Measurements from ENCODE around the gene TEX54.
A peak's percentile ranks its signal among the peaks of the same experiment; 100 is the strongest.
"Not testable (repeated sequence)": the region's sequence is repeated elsewhere in the genome, so short reads cannot be mapped to it uniquely, and the experiment has no call there.

TEX54 gene

DNA sequence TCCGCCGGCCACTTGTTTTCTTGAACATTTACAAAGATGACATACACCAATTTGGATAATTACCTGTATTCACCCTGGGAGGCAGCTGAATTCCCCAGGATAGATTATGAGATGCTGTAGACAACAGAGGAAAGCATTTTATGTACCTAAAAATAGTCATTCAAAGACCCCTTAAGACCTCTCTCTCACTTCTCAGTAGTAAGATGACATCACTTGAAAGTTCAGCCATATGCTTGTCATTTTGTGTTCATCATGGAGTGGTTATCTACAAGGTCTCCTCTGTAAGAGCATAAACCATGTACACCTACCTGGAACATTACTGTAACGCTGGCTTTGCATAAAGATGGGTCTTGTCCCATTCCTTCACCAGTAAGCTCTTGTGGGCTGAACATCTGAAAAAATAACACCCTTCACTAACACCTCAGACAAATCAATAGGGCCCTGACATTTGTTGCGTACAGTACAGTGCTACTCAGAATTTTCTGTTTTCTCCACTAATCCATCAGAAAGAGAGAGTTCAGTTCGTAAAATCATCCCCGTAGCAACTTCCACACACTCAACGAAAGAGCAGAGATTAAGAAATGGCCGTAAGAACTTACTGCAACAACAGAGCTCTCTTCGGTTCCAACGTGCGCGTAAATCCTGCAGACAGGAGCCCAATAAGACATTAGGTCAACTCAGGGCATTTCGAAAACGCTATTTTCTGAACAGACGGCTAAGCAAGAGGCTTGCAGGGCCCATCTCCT is 22.4 kb upstream of the TEX54 start:
- DNase-seq, result no peak

DNA sequence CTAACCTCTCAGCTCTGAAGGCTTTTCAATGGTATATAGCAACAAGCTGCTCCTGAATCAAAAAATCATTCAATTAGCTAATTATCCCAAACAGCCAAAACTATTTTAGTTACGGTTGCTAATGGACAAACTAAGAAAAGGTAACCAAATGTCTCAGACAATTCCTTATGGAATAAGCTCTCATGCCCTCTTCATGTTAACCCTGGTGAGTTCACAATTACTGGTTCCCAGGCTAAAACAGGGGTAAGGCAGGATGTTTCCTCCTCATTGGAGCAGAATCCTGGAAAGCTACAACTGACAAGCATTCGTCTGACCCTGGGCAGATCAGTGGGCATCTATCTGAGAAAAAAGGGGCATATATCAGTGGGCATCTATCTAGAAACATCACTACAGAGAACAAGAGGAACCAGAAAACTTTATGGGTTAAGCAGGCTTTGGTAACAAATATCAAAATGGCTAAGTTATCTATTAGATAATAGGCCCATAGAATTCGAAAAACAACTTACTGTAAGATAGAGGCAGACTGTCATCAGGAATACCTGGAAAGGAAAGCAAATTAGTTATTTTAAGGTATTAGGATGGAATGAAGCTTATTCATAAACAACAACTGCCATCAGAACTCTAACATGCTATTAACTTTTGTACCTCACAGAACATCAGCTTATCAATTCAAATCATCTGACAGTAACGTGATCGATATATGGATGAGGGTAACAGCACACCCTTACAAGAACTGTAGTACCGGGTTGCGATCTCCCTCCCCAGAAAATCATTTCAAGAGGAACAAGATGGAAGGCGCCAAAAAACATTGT is 21.6 kb upstream of the TEX54 start:
- DNase-seq, result no peak

DNA sequence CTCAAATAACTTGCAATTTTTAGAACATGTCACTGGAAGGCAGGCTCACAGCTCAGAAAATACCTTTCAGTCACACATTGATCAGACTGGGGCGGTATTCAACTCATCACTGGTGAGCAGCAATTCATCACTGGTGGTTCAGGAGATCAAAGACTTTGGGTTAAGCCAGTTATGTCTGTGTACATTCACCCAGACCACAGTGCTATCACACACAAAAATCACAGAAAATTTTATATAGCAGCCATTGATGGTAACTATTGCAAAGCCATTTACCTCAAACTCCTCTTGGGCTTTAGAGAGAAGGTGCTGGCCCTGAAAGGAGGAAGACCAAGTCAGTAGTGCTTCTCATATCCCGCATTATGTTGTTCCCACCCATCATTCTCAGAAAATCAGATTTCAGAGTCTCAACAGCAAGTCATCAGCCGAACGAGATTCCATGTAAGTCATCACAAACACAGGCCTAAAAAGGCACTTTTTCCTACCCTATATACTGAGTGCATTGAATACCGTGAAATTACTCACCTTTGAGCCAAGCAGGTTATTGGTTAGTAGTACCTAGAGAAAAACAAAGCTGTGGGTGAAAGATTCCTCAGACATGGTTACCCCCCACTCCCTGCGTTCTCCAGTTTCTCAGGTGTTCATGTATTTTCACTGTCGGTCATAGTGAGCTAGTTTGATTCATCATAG is 20.8 kb upstream of the TEX54 start:
- DNase-seq, result peak; percentile 35

DNA sequence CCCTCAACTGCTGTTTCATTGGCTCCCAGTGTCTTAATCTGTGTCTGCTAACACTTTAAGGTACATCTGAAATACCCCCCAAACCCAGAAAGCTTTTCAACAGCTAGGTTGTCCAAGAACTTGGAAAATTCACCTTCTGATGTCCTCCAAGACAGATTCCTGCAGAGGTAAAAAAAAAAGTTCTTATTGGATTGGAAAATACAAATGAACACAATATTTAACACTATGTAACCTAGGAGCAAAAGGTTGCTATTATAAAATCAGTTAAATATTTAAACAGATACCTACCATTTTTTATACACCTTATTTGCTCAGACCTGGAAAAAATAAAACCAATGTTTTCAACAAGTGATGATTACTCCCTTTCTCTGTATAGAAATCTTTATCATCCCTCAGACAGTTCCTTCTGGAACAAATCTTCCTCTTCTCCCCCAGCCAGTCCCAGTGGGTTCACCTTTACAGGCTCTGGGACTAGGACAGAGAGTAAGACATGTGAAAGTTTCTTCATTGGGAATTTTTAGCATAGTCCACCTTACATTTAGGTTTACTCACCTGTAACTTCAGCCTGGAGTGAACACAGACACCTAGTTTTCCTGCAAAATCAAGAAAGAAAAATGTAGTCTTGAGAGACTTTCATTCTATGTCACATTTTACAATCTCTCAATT is 20.0 kb upstream of the TEX54 start:
- no peak for DNase-seq

DNA sequence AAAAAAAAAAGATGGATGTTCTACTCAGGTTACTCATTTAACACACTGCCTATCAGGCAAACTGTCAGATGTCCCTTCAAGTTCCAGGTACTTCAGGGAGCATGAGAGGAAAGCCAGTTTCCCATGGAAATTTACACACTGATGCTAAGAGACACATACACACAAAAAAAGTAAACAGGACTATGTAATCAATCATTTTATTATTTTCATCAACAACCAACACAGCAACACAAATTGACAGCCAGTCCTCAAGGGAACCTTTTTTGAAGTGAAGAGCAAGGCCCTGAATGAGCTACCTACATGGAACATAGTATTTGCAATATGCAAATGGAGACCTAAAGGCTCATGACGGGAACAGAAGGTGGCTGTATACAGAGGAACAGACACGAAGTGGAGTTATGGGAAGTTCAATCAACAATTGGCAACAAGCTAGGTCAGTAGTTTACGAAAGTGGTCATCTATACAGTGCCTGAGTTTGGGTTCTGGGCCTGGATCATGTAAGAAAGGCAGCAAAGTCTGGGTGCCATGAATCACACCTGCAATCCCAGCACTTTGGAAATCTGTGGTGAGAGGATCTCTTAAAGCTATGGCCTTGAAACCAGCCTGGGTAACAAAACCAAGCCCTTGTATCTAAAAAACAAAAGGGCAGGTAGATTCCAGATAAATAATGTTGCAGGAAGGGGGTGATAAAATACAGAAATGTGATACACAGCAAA is 19.3 kb upstream of the TEX54 start:
- DNase-seq, result no peak

DNA sequence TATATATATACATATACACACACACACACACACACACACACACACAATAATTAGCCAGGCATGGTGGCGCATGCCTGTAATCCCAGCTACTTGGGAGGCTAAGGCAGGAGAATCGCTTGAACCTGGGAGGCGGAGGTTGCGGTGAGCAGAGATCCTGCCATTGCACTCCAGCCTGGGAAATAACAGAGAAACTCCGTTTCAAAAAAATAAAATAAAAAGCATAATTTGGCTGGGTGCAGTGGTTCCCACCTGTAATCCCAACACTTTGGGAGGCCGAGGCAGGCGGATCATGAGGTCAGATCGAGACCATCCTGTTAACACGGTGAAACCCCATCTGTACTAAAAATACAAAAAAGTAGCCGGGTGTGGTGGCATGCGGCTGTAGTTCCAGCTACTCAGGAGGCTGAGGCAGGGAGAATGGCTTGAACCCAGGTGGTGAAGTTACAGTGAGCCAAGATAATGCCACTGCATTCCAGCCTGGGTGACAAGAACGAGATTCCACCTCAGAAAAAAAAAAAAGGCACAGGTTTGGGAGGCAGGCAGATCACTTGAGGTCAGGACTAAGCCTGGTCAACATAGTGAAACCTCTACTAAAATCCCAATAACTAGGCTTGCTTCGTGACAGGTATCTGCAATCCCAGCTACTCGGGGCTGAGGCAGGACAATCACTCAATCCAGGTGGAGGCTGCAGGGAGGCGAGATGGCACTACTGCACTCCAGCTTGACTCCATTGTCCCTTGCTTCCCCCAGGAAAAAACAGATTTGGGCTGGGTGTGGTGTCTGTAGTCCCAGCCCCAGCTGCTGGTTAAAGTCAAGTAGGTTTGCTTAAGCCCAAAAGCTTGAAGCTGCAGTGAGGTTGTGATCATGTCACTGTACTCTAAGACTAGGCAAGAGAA is 18.5 kb upstream of the TEX54 start:
- DNase-seq, result no peak

DNA sequence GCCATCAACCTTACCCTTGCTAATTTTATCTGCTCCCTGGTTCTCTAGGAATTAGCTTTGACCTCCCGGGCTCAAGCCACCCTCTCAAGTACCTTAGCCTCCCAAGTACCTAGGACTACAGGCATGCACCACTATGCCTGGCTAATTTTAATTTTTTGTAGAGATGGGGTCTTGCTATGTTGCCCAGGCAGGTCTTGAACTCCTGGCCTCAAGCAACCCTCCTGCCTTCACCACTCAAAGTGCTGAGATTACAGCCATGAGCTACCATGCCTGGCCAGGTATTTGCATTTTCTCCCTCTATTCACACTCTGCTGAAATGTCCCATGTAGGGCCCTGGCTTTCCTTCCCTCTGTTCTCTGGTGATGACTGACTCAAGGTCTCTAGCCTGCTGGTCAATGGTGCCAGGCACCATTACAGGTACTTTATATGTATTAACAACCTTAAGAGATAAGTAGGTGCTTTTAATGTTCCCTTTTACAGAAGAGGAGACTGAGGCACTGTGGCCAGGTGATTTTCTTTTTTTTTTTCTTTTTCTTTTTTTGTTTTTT is 15.2 kb upstream of the TEX54 start:
- DNase-seq, result no peak

DNA sequence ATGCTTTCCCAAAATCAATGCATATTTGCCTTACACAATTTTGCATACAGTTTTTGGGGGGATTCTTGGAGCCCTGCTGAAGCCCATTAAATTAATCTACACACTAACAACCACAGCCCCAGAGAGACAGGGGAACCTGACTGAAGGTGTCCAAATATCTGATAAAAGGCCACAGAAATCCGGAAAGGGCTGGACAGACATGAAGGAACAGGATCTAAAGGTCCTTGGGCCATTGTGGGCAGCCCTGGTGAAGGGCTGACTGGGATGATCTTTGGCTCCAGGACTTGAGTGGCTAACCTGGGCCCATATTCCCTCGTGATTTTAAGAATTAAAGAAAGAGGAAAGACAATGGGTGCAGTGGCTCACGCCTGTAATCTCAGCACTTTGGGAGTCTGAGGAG is 13.5 kb upstream of the TEX54 start:
- no peak for DNase-seq

DNA sequence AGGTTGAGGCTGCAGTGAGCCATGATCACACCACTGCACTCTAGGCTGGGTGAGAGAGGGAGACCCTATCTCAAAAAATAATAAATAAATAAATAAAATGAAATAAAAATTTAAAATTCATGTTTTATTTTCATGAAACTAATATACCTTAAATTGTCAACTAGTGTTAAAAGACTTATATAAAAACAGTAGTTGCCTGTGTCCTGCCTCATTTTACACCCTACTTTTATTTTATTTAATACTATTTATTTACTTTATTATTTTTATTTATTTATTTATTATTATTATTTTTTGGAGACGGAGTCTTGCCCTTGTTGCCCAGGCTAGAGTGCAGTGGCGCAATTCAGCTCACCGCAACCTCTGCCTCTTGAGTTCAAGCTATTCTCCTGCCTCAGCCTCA is 11.5 kb upstream of the TEX54 start:
- DNase-seq, result no peak

DNA sequence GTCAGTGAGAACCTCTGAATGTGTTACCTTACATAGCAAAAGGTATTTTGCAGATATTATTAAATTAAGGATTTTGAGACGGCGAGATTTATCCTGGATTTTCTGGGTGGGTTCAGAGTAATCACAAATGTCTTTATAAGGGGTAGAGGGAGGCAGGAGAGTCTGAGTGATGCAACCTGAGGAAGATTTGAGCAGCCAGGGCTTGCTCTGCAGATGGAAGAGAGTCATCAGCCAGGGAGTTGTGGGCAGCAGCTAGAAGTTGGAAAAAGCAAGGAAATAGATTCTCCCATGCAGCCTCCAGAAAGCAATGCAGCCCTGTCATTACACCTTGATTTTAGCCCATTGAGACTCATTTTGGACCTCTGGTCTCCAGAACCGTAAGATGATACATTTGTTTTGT is 10.8 kb upstream of the TEX54 start:
- no peak for DNase-seq

DNA sequence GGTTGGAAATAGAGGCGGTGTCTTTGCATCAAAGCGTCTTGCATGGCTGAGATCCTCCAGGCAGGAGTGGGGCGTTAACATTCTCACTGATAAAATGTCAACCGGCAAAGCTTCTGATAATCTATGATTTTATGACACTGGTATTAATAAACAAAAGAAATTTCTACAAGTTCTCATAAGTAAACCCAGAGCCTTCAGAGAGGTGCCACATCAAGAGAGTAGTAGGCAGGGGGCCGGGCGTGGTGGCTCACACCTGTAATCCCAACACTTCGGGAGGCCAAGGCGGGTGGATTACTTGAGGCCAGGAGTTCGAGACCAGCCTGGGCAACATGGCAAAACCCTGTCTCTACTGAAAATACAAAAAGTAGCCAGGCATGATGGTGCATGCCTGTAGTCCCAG is 10.2 kb upstream of the TEX54 start:
- not testable (repeated sequence) for DNase-seq

DNA sequence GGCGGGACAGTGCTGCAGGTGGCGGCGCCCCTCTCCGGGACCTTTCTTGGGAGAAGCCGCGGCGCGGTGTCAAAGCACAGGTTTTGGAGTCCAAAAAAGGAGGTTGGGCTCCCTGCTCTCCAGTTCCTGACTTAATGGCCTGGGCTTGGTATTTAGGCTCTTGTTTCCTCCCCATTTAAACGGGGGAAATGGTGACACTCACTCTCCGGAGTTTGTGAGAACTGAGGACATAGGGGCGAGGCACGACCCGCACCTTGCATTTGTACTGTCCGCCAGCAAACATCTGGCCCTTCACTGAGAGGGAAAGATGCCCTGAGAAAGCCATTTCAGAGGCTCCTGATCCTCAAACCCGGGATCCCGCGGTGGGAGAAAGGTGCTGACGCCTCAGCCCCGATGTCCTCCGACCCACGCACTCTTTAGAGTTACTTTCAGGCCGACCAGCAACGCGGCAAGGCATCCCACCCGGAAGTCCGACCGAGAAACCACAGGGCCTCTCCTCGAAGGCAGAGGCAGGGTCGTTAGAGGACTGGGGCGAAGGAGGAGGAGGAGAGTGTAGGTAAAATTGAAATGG is 9.6 kb upstream of the TEX54 start:
- no peak for DNase-seq

DNA sequence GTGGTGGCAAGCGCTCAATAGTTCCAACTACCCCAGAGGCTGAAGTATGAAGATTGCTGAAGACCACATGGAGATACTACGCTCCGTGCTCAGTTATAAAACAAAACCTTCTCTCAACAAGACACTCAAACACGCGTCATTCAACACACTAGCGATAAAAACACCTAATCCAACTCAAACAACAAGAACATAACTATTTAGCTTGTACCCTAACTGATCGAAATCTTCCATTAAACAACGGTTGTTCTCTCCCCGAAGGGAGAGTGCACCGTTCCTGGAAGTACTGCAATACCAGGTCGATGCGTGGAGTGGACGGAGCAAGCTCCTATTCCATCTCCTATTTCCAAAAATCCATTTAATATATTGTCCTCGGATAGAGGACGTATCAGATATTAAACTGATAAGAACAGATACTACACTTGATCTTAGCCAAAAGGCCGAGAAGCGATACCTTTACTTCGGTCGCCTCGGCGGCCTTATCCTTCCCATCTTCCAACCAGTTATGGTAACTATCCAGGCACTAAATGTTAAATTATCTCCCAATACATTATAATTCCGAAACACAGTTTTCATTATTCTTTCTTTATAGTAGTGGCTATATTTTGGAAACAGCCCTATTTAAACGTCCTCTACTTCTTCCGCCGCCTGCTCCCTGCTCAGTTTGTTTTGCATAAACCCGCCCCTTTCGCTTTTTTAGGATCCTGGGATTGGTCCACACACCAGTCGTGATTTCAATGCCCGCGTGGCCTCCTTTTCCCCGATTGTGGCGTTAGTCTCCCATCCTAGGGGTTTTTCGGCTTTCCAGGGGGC is 8.9 kb upstream of the TEX54 start:
- peak; percentile 88 for DNase-seq

DNA sequence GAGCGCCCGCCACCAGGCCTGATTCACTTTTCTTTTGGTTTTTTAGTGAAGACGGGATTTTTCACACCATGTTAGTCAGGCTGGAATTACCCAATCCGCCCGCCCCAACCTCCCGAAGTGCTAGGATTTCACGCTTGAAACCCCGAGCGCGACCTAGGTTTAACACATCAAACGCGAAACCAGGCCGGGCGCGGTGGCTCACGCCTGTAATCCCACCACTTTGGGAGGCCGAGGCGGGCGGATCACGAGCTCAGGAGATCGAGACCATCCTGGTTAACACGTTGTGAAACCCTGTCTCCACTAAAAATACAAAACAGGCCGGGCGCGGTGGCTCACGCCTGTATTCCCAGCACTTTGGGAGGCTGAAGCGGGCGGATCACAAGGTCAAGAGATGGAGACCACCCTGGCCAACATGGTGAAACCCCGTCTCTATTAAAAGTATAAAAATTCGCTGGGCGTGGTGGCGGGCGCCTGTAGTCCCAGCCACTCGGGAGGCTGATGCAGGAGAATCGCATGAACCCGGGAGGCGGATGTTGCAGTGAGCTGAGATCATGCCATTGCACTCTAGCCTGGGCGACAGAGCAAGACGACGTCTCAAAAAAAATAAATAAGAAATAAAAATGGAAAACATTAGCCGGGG is 8.2 kb upstream of the TEX54 start:
- DNase-seq, result not testable (repeated sequence)

DNA sequence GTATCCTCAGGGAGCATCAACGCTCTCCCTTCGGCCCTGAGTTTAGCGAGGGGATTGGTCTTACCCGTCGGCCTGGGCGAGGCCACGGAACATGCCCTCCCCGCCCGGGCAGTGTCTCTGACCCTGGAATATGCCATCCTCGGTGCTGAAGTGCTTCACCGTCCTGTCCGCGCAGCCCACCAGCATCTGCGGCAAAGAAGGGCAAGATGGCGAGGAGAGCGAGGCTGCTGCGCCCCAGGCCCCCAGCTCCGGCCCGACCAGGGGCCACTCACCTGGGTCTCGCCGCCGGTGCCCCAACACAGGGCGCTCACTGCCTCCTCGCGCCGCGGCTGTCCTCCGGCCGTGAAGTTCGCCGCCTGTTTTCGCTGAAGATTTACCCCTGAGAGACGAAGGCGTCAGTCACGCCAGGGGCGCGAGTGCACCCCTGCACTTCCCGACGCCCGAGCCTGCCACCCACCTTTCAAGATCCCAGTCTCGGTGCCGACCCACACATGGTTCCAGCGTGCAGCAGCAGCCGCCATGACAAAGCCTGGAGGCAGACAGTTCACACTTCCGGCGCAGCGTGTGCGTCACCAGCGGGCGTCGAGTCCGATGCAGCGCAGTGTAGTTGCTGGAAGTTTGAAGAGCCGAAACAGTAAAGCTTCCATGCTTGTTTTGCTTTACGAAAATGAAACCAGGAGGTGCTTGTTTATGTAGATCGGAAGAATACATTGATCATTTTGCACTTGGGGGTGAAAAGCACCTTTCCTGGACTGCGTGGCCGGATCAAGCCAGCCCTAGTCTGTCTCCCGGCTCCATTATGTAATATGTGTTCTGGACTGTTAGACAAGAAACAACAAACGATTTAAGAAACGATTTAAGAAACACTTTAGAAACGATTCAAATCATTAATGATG is 6.7 kb upstream of the TEX54 start, which contains the start of gene WDR74:
Gene WDR74, minus strand, starts transcription at position 541 of the 896 bp plus-strand sequence. Its CDS starts 20 bp downstream, at position 521.
- peak; percentile 93 for DNase-seq

DNA sequence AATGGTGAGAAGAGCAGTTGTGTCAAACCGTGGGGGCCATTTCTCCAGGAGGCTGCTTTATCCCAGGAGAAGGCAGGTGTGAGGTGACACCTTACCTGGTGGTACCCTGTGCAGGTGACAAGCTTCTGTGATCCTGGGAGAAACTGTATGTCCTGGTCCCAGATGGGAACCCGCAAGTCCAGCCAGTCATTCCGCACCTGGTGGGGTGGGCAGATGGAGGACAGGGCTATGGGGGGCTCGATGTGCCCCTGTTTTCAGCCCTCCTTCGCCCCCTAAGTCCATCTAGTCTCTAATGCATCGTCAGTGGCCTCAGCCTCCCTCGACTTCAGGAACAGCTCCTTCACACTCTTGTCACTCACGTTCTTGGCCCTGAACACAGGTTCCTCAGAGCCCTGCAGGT is 2.7 kb upstream of the TEX54 start:
- no peak for DNase-seq

DNA sequence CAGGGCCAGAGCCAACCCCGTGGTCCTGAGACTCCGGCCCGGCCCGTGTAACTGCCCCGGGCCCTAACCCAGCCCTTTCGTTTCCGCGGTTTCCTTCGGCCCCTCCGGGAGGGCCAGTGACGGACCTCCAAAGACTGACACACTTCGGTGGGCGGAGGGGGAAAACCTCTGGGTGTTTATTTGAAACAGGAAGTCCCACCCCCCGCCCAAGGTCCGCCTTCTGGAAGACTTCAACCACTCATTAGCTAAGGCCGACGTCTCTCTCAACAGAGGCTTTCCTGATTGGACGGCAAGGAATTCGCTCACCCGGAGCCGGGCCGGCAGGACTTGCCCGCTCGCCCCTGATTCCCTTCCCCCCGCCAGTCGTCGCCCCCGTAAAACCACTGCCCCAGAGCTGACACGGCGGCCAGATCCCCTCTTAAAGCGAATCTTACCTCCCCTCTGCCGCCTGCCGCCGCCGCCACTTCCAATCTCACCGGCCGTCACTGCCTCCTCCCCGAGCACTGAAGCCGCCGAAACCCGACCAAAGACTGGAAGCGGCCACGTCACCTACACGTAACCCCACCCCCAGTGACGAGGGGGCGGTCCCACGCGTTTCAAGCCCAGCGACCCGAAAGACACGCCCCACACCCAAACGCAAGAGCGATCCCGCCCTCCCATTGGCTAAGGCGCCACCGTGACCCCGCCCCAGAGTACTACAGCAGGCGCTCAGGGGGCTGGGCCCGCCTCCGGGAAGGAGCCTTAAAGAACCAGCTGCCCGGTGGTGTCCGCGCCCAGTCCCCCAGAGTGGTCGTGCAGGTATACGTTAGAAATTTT is 913 bp downstream of the TEX54 start, which contains the start of gene STX5:
Gene STX5, minus strand, starts transcription at position 532 of the 816 bp plus-strand sequence. CDS start 808 bp downstream, outside the sequence.
- peak; percentile 99 for DNase-seq

Data from central memory CD4-positive, alpha-beta T cell (primary cell).